Esophagus squamous epithelium (tissue), 5 donors: Measurements from ENCODE around the gene LRRC36. TPM values are rescaled to one million over a fixed set of nuclear protein-coding genes. Genes with fewer than 3 reads are reported as not detected.

Source experiments
- DNase-seq: peaks from one replicate; lab custom pipeline; 2025; lab: John Stamatoyannopoulos, UW
- H3K27ac ChIP-seq, 4 donors: fragments of 200-600 bp; sonication (generic); one replicate each; pipeline ENCODE4 v1.5.1; 2016 to 2019; ENCODE audit warnings: mild to moderate bottlenecking in 1 of 4
- H3K27me3 ChIP-seq, 4 donors: fragments of 200-600 bp; sonication (generic); 1 replicate in 3 of 4; 2 replicates in 1 of 4; pipeline versions ENCODE4 v1.5.1 to v1.6.0; 2017 to 2021; ENCODE audit warnings: antibody characterized with exemption in 1 of 4
- H3K36me3 ChIP-seq, 3 donors: fragments of 200-600 bp; sonication (generic); one replicate each; pipeline ENCODE4 v1.5.1; 2016 to 2019
- H3K4me1 ChIP-seq, 3 donors: fragments of 200-600 bp; sonication (generic); one replicate each; pipeline ENCODE4 v1.5.1; 2017 to 2019
- H3K4me3 ChIP-seq, 4 donors: fragments of 200-600 bp; sonication (generic); 1 replicate in 3 of 4; 2 replicates in 1 of 4; pipeline ENCODE4 v1.5.1; 2016 to 2019; ENCODE audit warnings: mild to moderate bottlenecking in 2 of 4, moderate library complexity in 1 of 4
- H3K9me3 ChIP-seq, 3 donors: fragments of 200-600 bp; sonication (generic); one replicate each; pipeline ENCODE4 v1.5.1; 2016 to 2019
- POLR2A ChIP-seq, 4 donors: fragments of 450-650 bp; IDR thresholded peaks; one replicate each; pipeline ENCODE4 v1.6.1; 2017; ENCODE audit warnings: antibody characterized with exemption in 4 of 4, mild to moderate bottlenecking in 4 of 4, moderate library complexity in 3 of 4
- WGBS, 2 donors: methylation state at CpG; one replicate each; pipeline ENCODE4 v1.1.5; 2018; 5-methylcytosine and 5-hydroxymethylcytosine counted together
- intact Hi-C: fragments of 100-400 bp; cut with DNase I; formaldehyde crosslinking; loops from one replicate; pipeline ENCODE4 v1.15.0; 2022
- total RNA-seq, 4 donors: library from RNA; depleted of rRNA; stranded (reverse); fragments of >200 nt; gene quantifications; one replicate each; pipeline ENCODE4 v1.1.0, GENCODE V29; 2016
- TF ChIP-seq, protein P1 (sequence below), 6 experiments: fragments of 450-650 bp in 4 of 6; fragments of 200-600 bp in 2 of 6; sonication (generic) in 2 of 6; IDR thresholded peaks; one replicate each; pipeline ENCODE4 v1.5.1; 2016 to 2019; ENCODE audit warnings: antibody characterized with exemption in 6 of 6, mild to moderate bottlenecking in 4 of 6, moderate library complexity in 4 of 6
- donor health status: DM: yes; HTN: yes; CAD: no.

Gene LRRC36
- total RNA-seq, 4 donors from 2014 or later, result not detected

DNA sequence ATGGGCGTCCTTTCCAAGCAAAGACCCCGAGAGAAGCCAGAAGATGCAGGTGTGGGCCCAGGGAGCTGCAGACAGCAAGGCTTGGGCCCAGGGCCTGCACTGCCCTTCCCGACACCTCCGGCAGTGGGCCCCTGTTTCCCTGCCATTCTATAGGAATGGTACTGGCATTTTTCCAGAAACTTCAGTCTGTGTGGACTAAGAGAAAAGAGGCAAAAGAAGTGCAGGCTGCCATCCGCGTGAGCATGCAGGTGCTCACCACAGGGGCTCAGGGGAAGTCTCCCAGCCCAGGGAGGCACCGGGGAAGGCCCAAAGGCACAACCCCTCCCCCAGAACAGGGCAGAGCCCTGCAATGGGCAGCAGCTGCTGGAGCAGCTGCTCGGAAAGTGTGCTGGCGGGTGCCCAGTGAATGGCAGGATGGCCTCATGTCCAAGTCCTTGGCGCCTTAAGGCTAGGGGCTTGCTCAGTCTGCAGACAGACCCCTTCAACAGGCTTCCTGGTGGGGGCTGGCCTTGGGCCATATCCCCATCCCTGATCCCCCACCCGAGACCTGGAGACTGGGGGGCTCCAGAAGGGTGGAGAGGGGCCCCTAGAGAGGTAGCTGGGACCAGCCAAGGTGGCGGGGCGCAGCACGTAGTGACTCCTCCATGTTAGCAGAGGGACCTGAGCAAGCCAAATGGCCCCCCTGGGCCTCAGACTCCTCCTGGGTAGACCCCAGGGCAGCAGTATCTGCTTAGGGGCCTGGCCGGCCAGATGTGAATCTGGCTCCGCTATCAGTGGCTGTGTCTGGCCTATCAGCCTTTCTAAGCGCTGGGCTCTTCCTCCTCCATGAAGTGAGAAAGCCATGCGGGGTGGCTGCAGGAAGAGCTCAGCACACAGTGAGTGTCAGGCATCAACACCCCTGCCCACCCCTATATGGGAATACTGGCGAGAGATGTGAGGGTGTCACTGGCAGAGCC is 73.4 kb downstream of the LRRC36 start:
- TF ChIP-seq, protein P1, sequence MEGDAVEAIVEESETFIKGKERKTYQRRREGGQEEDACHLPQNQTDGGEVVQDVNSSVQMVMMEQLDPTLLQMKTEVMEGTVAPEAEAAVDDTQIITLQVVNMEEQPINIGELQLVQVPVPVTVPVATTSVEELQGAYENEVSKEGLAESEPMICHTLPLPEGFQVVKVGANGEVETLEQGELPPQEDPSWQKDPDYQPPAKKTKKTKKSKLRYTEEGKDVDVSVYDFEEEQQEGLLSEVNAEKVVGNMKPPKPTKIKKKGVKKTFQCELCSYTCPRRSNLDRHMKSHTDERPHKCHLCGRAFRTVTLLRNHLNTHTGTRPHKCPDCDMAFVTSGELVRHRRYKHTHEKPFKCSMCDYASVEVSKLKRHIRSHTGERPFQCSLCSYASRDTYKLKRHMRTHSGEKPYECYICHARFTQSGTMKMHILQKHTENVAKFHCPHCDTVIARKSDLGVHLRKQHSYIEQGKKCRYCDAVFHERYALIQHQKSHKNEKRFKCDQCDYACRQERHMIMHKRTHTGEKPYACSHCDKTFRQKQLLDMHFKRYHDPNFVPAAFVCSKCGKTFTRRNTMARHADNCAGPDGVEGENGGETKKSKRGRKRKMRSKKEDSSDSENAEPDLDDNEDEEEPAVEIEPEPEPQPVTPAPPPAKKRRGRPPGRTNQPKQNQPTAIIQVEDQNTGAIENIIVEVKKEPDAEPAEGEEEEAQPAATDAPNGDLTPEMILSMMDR (IDR thresholded peaks at IDR 0.05), result no peak
- no peak for TF ChIP-seq POLR2A (IDR thresholded peaks at IDR 0.05)
- H3K9me3 ChIP-seq, result no peaks in the 10 kb centered on the region
- no peak overlapping the region for H3K4me3 ChIP-seq
- no peak overlapping the region for H3K27ac ChIP-seq
- intact Hi-C loops, result no loop called here
- no peak for DNase-seq
- H3K27me3 ChIP-seq, result no peaks in the 10 kb centered on the region
- peaks cover 48 to 81% (median 57%) of the 10 kb centered on the region in 3 donors for H3K4me1 ChIP-seq
- no peaks in the 10 kb centered on the region for H3K36me3 ChIP-seq
- WGBS, 2 donors, result 65 to 77% methylated on average over 4 to 12 of the region's 19 CpGs

DNA sequence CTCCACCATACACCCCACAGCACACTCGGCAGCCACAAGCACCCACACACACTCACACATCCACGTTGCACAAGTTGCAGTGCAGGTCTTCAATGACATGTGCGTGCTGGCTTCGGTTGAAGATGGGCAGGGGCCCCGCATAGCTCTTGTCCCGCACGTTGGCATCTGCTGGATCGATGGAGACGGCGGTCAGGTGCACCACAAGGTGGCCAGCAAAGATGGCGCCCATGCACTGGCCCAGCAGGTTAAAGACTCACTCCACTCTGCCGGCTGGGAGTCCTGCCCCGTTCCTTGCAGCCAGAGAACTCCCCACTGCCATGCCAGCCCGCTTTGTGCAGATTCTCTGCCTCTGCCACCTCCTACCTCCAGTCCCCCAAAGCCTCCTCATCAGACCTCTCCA is 74.3 kb downstream of the LRRC36 start:
- DNase-seq, result no peak
- Histone ChIP-seq H3K27me3 (no peaks in the 10 kb centered on the region), H3K27ac (no peak overlapping the region), H3K4me1 (peaks cover 46 to 81% (median 57%) of the 10 kb centered on the region in 3 donors), H3K36me3 (no peaks in the 10 kb centered on the region), H3K4me3 (no peak overlapping the region), H3K9me3 (no peaks in the 10 kb centered on the region)
- 94 to 96% methylated on average over 5 to 9 of the region's 14 CpGs for WGBS, 2 donors
- intact Hi-C loops, result no loop called here
- TF ChIP-seq, protein P1 (IDR thresholded peaks at IDR 0.05), result no peak
- no peak for TF ChIP-seq POLR2A (IDR thresholded peaks at IDR 0.05)

DNA sequence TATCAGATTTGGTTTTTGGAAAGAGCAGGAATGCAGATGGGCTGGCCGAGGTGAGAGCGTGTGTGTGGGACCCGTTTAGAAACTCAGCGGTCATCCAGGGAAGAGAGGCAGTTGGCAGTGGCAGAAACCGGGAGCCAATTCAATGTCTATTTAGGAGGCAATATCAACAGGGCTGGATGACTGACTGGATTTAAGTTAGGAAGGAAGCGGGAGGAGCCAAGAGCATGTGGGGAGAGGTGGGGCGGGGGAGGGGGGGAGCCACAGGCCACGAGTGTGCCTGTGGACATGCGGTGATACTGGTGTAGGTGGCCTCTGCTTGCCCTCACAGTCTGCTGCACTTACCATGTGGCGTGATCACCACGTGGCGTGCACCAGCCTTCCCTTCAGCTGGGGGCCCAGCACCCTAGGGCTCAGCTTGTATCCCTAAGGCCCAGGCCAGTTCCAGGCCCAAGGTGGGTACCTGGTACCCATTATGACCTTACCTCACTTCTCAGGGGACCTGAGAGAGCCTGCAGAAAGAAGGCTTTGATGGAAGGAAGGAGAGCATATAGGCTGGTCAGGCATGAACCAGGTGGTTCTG is 77.5 kb downstream of the LRRC36 start:
- DNase-seq, result no peak
- Histone ChIP-seq H3K36me3 (no peaks in the 10 kb centered on the region), H3K4me1 (peaks cover 34 to 74% (median 46%) of the 10 kb centered on the region in 3 donors), H3K4me3 (peak overlapping the region in 1 of 4 donors; percentile 5), H3K27ac (peak overlapping the region; percentile 90 to 94 (median 92)), H3K27me3 (no peaks in the 10 kb centered on the region), H3K9me3 (no peaks in the 10 kb centered on the region)
- intact Hi-C loops, result no loop called here
- TF ChIP-seq POLR2A (IDR thresholded peaks at IDR 0.05), result no peak
- TF ChIP-seq, protein P1 (IDR thresholded peaks at IDR 0.05), result no peak
- WGBS, 2 donors, result 57 to 69% methylated on average over 9 of the region's 12 CpGs

DNA sequence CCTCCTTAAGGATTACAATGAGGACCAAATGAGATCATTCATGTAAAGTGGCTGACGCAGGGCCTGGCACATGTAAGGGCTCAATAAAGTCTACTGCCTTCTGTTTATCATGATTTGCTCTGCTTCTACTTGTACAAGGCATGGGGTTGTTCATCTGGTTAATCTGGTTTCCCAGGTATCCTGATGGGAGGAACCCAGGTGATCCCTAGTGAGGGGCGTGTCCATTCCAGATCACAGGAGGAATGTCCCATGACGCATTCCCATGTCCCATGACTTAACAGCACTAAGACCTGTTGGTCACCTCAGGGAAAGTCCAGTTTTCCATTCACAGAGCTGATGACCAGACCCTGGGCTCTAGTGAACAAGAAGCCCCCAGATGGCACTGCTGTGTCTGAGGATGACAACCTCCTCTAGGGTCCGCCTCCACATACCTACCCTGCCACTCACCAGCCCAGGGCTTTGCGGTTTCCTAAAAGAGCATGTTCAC is 78.2 kb downstream of the LRRC36 start:
- peak overlapping the region in 1 of 4 donors; percentile 5 for H3K4me3 ChIP-seq
- DNase-seq, result no peak
- peaks cover 35 to 74% (median 46%) of the 10 kb centered on the region in 3 donors for H3K4me1 ChIP-seq
- intact Hi-C loops, result no loop called here
- H3K36me3 ChIP-seq, result no peaks in the 10 kb centered on the region
- WGBS, 2 donors, result 22 to 83% methylated on average over 3 to 4 of the region's 5 CpGs
- peak overlapping the region; percentile 90 to 94 (median 92) for H3K27ac ChIP-seq
- no peaks in the 10 kb centered on the region for H3K9me3 ChIP-seq
- TF ChIP-seq, protein P1 (IDR thresholded peaks at IDR 0.05), result no peak
- peak in 1 of 4 donors; percentile 2 for TF ChIP-seq POLR2A (IDR thresholded peaks at IDR 0.05)
- H3K27me3 ChIP-seq, result no peaks in the 10 kb centered on the region
